CD14-positive monocyte (primary cell): ENCODE results near the gene KCNK6. TPM values are rescaled to one million over a fixed set of nuclear protein-coding genes. Genes with fewer than 3 reads are reported as not detected.

Experiments
- DNase-seq, 3 donors: peaks; one replicate each; pipeline ENCODE4 v3.0.0-alpha.2; 2011 to 2022
- H2AFZ ChIP-seq: 2 replicates; pipeline ENCODE4 v1.6.0; 2012; ENCODE audit warnings: mild to moderate bottlenecking, low read depth, low read length, inconsistent platforms; ENCODE audit not compliant: insufficient read depth, poor library complexity, severe bottlenecking
- H3K27ac ChIP-seq, 2 donors: 1 replicate in 1 of 2; 2 replicates in 1 of 2; pipeline ENCODE4 v1.5.1; 2012 to 2013; ENCODE audit warnings: low read length in 2 of 2, control low read depth in 1 of 2, inconsistent platforms in 1 of 2, low read depth in 1 of 2, mild to moderate bottlenecking in 1 of 2
- H3K27me3 ChIP-seq, 2 donors: one replicate each; pipeline versions ENCODE4 v1.6.0 to v1.6.1; 2011 to 2013; ENCODE audit warnings: low read length in 2 of 2; ENCODE audit not compliant: control insufficient read depth in 2 of 2, insufficient read depth in 2 of 2
- H3K36me3 ChIP-seq, 2 donors: replicated peaks in 1 of 2; 1 replicate in 1 of 2; 2 replicates in 1 of 2; pipeline versions ENCODE4 v1.5.1 to v1.6.1; 2012 to 2013; ENCODE audit warnings: low read length in 2 of 2, control low read depth in 1 of 2, inconsistent platforms in 1 of 2, mild to moderate bottlenecking in 1 of 2; ENCODE audit not compliant: insufficient read depth in 2 of 2, control insufficient read depth in 1 of 2
- H3K4me1 ChIP-seq, 2 donors: 1 replicate in 1 of 2; 2 replicates in 1 of 2; pipeline versions ENCODE4 v1.5.1 to v1.6.1; 2012 to 2013; ENCODE audit warnings: low read length in 2 of 2, control low read depth in 1 of 2, inconsistent platforms in 1 of 2, mild to moderate bottlenecking in 1 of 2, moderate library complexity in 1 of 2; ENCODE audit not compliant: insufficient read depth in 2 of 2, control insufficient read depth in 1 of 2
- H3K4me2 ChIP-seq: replicated peaks from 2 replicates; pipeline ENCODE3; 2012; ENCODE audit warnings: low read length, moderate library complexity, mild to moderate bottlenecking; ENCODE audit not compliant: poor library complexity, severe bottlenecking; ENCODE audit errors: extremely low read depth
- H3K4me3 ChIP-seq, 3 experiments: fragments of 200-600 bp in 1 of 3; sonication (generic) in 1 of 3; replicated peaks in 1 of 3; 1 replicate in 2 of 3; 2 replicates in 1 of 3; pipeline ENCODE4 v1.5.1; 2011 to 2013; ENCODE audit warnings: low read length in 3 of 3, mild to moderate bottlenecking in 3 of 3, control low read depth in 2 of 3, low read depth in 2 of 3, inconsistent platforms in 1 of 3, moderate library complexity in 1 of 3
- H3K79me2 ChIP-seq: 2 replicates; pipeline ENCODE4 v1.6.0; 2012; ENCODE audit warnings: mild to moderate bottlenecking, control low read depth, inconsistent platforms, low read length, moderate library complexity; ENCODE audit not compliant: insufficient read depth
- H3K9ac ChIP-seq: 2 replicates; pipeline ENCODE4 v1.6.0; 2017; ENCODE audit warnings: low read length, mild to moderate bottlenecking; ENCODE audit not compliant: insufficient read depth, poor library complexity, severe bottlenecking
- H3K9me3 ChIP-seq, 2 donors: replicated peaks in 1 of 2; 1 replicate in 1 of 2; 2 replicates in 1 of 2; pipeline versions ENCODE4 v1.5.1 to v1.6.1; 2012 to 2013; ENCODE audit warnings: low read length in 2 of 2, control low read depth in 1 of 2; ENCODE audit not compliant: control insufficient read depth in 1 of 2, insufficient read depth in 1 of 2
- H4K20me1 ChIP-seq: 2 replicates; pipeline ENCODE4 v1.6.0; 2012; ENCODE audit warnings: mild to moderate bottlenecking, low read length, control low read depth, moderate library complexity; ENCODE audit not compliant: insufficient read depth
- H3K27ac Mint-ChIP-seq, 7 donors: one replicate each; pipeline ENCODE4 v1.8.0; 2020; ENCODE audit warnings: mild to moderate bottlenecking in 7 of 7, mixed read lengths in 7 of 7, moderate library complexity in 6 of 7, inconsistent platforms in 2 of 7
- H3K27me3 Mint-ChIP-seq, 3 donors: one replicate each; pipeline ENCODE4 v1.8.0; 2021 to 2022; ENCODE audit warnings: low read depth in 3 of 3, mild to moderate bottlenecking in 3 of 3, mixed read lengths in 3 of 3, moderate library complexity in 3 of 3, inconsistent platforms in 1 of 3
- H3K36me3 Mint-ChIP-seq, 2 donors: one replicate each; pipeline ENCODE4 v1.8.0; 2020; ENCODE audit warnings: mixed read lengths in 2 of 2, inconsistent platforms in 1 of 2, mild to moderate bottlenecking in 1 of 2
- H3K4me1 Mint-ChIP-seq: one replicate; pipeline ENCODE4 v1.8.0; 2020; ENCODE audit warnings: mild to moderate bottlenecking, mixed read lengths
- H3K4me3 Mint-ChIP-seq, 2 donors: one replicate each; pipeline ENCODE4 v1.8.0; 2020; ENCODE audit warnings: mild to moderate bottlenecking in 2 of 2, mixed read lengths in 2 of 2, moderate library complexity in 1 of 2
- H3K9me3 Mint-ChIP-seq, 7 donors: one replicate each; pipeline ENCODE4 v1.8.0; 2020 to 2022; ENCODE audit warnings: mixed read lengths in 7 of 7, mild to moderate bottlenecking in 6 of 7, moderate library complexity in 6 of 7, inconsistent platforms in 2 of 7
- WGBS: methylation state at CpG from one replicate; pipeline ENCODE4 v1.1.5; 2013; ENCODE audit warnings: missing lambda C conversion rate; ENCODE audit not compliant: insufficient coverage; 5-methylcytosine and 5-hydroxymethylcytosine counted together
- intact Hi-C, 2 donors: fragments of 100-400 bp; cut with micrococcal nuclease; formaldehyde crosslinking; loops; one replicate each; pipeline versions ENCODE4 v1.15.0 to v1.15.1; 2023
- polyA plus RNA-seq, 3 donors: library from polyadenylated mRNA; depleted of rRNA in 1 of 3; unstranded in 2 of 3; stranded (reverse) in 1 of 3; fragments of 300-500 nt in 2 of 3; fragments of >200 nt in 1 of 3; fragmentation: Illumina TruSeq in 2 of 3; gene quantifications; 1 replicate in 2 of 3; 2 replicates in 1 of 3; pipeline ENCODE4 v1.2.3, GENCODE V29; 2012 to 2021
- TF ChIP-seq, protein P1 (sequence below): fragments of 200-600 bp; IDR thresholded peaks from one replicate; pipeline ENCODE4 v1.8.0; 2022; ENCODE audit warnings: antibody characterized with exemption, mild to moderate bottlenecking

KCNK6 gene
- polyA plus RNA-seq, 3 donors, result 7.3 to 21.5 (median 8.7) TPM

DNA sequence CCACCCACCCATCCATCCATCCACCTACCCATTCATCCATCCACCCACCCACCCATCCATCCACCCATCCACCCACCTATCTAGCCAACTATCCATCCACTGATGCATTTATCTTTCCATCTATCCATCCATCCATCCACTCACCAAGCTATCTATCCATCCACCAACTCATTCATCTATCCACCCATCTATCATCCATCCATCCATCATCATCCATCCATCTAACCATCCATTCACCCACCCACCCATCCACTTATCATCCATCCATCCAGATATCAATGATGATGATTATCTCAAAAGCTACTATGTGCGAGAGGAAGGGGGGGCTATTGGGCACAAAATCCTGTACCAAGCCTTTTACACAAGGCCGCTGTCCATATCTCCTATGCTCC lies 9.4 kb upstream of the KCNK6 start:
- H3K36me3 Mint-ChIP-seq, result peaks cover 40 to 49% of the 10 kb centered on the region in 2 donors
- no peaks in the 10 kb centered on the region for H4K20me1 ChIP-seq
- H3K79me2 ChIP-seq, result peaks cover 43% of the 10 kb centered on the region
- H3K27me3 ChIP-seq, result no peaks in the 10 kb centered on the region
- peaks cover 38 to 53% of the 10 kb centered on the region in 2 donors for H3K4me1 ChIP-seq
- peaks cover 0 to 3% (median 0%) of the 10 kb centered on the region in 7 donors for H3K9me3 Mint-ChIP-seq
- no peak overlapping the region for H3K4me2 ChIP-seq
- no peak overlapping the region for H3K9ac ChIP-seq
- no peak overlapping the region for H2AFZ ChIP-seq
- intact Hi-C loops, result no loop called here
- TF ChIP-seq, protein P1, sequence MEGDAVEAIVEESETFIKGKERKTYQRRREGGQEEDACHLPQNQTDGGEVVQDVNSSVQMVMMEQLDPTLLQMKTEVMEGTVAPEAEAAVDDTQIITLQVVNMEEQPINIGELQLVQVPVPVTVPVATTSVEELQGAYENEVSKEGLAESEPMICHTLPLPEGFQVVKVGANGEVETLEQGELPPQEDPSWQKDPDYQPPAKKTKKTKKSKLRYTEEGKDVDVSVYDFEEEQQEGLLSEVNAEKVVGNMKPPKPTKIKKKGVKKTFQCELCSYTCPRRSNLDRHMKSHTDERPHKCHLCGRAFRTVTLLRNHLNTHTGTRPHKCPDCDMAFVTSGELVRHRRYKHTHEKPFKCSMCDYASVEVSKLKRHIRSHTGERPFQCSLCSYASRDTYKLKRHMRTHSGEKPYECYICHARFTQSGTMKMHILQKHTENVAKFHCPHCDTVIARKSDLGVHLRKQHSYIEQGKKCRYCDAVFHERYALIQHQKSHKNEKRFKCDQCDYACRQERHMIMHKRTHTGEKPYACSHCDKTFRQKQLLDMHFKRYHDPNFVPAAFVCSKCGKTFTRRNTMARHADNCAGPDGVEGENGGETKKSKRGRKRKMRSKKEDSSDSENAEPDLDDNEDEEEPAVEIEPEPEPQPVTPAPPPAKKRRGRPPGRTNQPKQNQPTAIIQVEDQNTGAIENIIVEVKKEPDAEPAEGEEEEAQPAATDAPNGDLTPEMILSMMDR, result no peak
- DNase-seq, result no peak
- no peaks in the 10 kb centered on the region for H3K9me3 ChIP-seq
- peaks cover 0 to 6% (median 3%) of the 10 kb centered on the region in 3 donors for H3K27me3 Mint-ChIP-seq
- peaks cover 15 to 20% of the 10 kb centered on the region in 2 donors for H3K36me3 ChIP-seq
- peaks cover 44% of the 10 kb centered on the region for H3K4me1 Mint-ChIP-seq
- no peak overlapping the region for H3K4me3 ChIP-seq
- no CpG with 5 or more reads among the region's 2 CpGs for WGBS
- no peak overlapping the region for H3K27ac Mint-ChIP-seq
- no peak overlapping the region for H3K4me3 Mint-ChIP-seq
- H3K27ac ChIP-seq, result no peak overlapping the region

DNA sequence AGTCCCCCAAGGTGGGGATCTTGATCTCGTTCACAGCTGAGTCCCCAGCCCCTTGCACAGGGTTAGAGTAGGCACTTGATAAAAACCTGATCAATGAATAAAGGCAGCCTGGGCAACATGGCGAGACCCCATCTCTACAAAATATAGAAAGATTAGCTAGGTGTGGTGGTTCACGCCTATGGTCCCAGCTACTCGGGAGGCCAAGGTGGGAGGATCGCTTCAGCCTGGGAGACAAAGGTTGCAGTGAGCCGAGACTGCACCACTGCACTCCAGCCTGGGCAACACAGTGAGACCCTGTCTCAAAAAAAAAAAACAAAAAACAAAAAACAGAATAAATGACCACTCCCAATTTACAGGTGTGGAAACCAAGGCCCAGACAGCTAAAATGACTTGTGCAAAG lies 8.7 kb upstream of the KCNK6 start:
- Histone ChIP-seq H3K4me3 (no peak overlapping the region), H2AFZ (no peak overlapping the region), H3K4me1 (peaks cover 41 to 57% of the 10 kb centered on the region in 2 donors), H4K20me1 (no peaks in the 10 kb centered on the region), H3K9ac (no peak overlapping the region), H3K27me3 (no peaks in the 10 kb centered on the region), H3K27ac (no peak overlapping the region), H3K9me3 (no peaks in the 10 kb centered on the region), H3K4me2 (no peak overlapping the region), H3K79me2 (peaks cover 45% of the 10 kb centered on the region), H3K36me3 (peaks cover 15% of the 10 kb centered on the region in 2 donors)
- TF ChIP-seq, protein P1, result no peak
- WGBS, result 100% methylated on average over 1 of the region's 6 CpGs
- intact Hi-C loops, result no loop called here
- H3K27me3 Mint-ChIP-seq, result peaks cover 0 to 6% (median 3%) of the 10 kb centered on the region in 3 donors
- peaks cover 47% of the 10 kb centered on the region for H3K4me1 Mint-ChIP-seq
- no peak overlapping the region for H3K4me3 Mint-ChIP-seq
- peak overlapping the region in 1 of 7 donors; percentile 50 for H3K27ac Mint-ChIP-seq
- peaks cover 35 to 42% of the 10 kb centered on the region in 2 donors for H3K36me3 Mint-ChIP-seq
- DNase-seq, result no peak
- H3K9me3 Mint-ChIP-seq, result peaks cover 0 to 3% (median 0%) of the 10 kb centered on the region in 7 donors
